ENCODE measurements around the gene POLR2L. TPM values are rescaled to one million over a fixed set of nuclear protein-coding genes. Genes with fewer than 3 reads are reported as not detected.

POLR2L gene
- total RNA-seq, 1 donor from 2014 or later: 127 TPM

DNA sequence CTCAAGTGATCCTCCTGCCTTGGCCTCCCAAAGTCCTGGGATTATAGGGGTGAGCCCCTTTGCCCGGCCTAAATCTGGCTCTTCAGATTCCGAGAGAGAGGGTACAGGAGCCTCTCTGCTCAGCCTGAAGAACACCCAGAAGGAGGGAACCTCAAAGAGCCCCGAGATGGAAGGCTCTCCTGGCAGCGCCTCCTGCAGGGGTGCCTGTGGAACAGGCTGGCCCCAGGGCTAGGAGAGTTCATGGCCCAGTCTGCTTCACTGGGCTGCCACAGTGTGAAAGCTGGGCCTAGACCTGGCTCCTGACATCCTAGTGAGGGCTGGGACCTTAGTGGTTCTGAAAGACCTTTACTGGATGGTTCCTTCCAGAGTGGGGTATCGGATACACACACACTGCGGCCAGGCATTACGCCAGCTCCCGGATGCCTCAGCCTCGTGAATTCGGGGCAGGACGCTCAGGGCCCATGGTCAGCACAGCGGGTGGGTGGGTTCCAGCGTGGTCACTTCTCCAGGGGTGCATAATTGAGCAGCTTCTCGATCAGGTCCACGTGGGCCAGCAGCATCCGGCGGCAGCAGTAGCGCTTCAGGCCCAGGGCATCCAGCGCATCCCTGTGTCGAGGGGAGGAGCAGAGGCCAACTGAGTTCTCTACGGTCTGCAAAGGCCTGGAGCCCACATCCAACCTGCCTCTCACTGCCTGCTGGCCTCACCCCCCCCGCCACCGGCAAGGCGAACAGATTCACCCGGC lies 2.3 kb downstream of the POLR2L start:
- Histone ChIP-seq H3K9me3 (no peaks in the 10 kb centered on the region), H3K27me3 (ENCODE audit: low read depth) (no peaks in the 10 kb centered on the region), H3K4me1 (peaks cover 66% of the 10 kb centered on the region), H3K36me3 (peaks cover 52% of the 10 kb centered on the region), H3K27ac (peak overlapping the region; percentile 6), H3K4me3 (peak overlapping the region; percentile 99)
- intact Hi-C loops (cut with DNase I): no loop called here
- TF ChIP-seq, protein P1, sequence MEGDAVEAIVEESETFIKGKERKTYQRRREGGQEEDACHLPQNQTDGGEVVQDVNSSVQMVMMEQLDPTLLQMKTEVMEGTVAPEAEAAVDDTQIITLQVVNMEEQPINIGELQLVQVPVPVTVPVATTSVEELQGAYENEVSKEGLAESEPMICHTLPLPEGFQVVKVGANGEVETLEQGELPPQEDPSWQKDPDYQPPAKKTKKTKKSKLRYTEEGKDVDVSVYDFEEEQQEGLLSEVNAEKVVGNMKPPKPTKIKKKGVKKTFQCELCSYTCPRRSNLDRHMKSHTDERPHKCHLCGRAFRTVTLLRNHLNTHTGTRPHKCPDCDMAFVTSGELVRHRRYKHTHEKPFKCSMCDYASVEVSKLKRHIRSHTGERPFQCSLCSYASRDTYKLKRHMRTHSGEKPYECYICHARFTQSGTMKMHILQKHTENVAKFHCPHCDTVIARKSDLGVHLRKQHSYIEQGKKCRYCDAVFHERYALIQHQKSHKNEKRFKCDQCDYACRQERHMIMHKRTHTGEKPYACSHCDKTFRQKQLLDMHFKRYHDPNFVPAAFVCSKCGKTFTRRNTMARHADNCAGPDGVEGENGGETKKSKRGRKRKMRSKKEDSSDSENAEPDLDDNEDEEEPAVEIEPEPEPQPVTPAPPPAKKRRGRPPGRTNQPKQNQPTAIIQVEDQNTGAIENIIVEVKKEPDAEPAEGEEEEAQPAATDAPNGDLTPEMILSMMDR (IDR thresholded peaks at IDR 0.05): no peak
- no peak for DNase-seq
- no peak for ATAC-seq

DNA sequence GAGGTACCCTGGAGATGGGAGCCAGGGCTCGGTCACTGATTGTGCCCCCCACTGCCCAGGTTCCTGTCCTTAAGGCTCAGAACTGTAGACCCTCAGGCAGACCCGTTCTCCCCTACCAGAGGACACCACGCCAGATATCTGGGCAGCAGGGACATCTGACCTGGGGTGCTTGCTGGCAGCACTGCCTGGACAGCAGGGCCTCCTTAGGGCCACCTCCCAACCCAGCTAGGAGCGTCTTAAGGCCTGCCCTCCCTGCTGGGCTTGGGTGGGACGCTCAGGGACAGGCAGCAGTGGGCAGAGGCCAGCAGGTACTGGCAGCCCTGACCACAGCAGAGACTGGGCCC lies 3.1 kb downstream of the POLR2L start:
- no peaks in the 10 kb centered on the region for H3K27me3 ChIP-seq (ENCODE audit: low read depth)
- DNase-seq (no peak), ATAC-seq (no peak)
- H3K4me3 ChIP-seq: no peak overlapping the region
- H3K9me3 ChIP-seq: no peaks in the 10 kb centered on the region
- peaks cover 70% of the 10 kb centered on the region for H3K4me1 ChIP-seq
- H3K27ac ChIP-seq: no peak overlapping the region
- H3K36me3 ChIP-seq: peaks cover 52% of the 10 kb centered on the region
- TF ChIP-seq, protein P1 (IDR thresholded peaks at IDR 0.05): no peak
- intact Hi-C loops (cut with DNase I): no loop called here

DNA sequence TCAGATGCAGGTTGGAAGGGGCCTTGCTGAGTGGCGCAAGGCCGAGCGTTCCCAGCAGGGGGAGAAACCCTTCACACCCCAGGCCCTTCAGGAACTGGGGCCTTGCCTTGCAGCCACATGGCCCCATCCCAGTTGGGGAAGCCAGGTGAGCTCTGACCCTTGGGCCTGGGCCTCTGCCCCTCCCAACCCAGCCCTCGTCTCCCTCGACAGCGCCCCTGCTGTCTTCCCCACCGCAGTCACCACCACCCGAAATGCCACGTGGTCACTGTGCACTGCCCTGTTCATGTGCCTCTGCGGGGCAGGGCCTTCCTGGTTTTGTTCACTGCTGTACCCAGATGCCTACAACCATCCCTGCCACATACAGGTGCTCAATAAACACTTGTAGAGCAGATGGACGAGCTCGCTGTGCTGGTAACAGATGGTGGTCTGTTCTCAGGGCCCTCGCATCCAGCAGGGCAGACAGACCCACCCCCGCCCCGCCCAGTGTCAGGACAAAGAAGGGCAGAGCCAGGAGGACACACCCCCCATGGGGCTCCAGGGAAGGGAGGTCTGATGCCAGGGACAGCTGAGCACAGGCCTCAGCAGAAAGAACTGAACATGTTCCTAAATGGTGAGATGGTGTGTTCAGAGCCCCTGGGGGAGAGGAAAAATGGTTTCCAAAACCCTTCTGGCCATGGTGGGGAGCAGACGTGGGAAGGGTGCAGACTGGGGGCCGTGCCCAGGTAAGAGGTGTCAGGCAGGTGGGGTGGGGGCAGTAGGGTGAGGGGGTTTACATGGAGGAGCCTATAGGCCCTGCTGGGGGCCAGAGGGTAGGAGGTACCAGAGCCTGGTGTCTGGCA lies 3.7 kb downstream of the POLR2L start:
- Histone ChIP-seq H3K27me3 (ENCODE audit: low read depth) (no peaks in the 10 kb centered on the region), H3K27ac (no peak overlapping the region), H3K36me3 (peaks cover 52% of the 10 kb centered on the region), H3K4me3 (no peak overlapping the region), H3K4me1 (peaks cover 71% of the 10 kb centered on the region), H3K9me3 (no peaks in the 10 kb centered on the region)
- DNase-seq (no peak), ATAC-seq (no peak)
- intact Hi-C loops (cut with DNase I): no loop called here
- TF ChIP-seq, protein P1 (IDR thresholded peaks at IDR 0.05): peak; percentile 13

DNA sequence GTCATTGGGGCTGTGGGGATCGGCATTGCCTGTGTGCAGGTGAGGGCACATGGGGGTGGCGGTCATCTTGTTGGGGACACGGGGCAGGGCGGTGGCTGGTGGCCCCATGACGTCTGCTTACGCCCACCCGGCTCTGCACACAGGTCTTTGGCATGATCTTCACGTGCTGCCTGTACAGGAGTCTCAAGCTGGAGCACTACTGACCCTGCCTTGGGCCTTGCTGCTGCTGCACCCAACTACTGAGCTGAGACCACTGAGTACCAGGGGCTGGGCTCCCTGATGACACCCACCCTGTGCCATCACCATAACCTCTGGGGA lies 4.4 kb downstream of the POLR2L start:
- DNase-seq (no peak), ATAC-seq (no peak)
- peaks cover 52% of the 10 kb centered on the region for H3K36me3 ChIP-seq
- no peaks in the 10 kb centered on the region for H3K27me3 ChIP-seq (ENCODE audit: low read depth)
- no peak overlapping the region for H3K27ac ChIP-seq
- no peaks in the 10 kb centered on the region for H3K9me3 ChIP-seq
- intact Hi-C loops (cut with DNase I): no loop called here
- H3K4me1 ChIP-seq: peaks cover 70% of the 10 kb centered on the region
- no peak overlapping the region for H3K4me3 ChIP-seq
- TF ChIP-seq, protein P1 (IDR thresholded peaks at IDR 0.05): no peak

DNA sequence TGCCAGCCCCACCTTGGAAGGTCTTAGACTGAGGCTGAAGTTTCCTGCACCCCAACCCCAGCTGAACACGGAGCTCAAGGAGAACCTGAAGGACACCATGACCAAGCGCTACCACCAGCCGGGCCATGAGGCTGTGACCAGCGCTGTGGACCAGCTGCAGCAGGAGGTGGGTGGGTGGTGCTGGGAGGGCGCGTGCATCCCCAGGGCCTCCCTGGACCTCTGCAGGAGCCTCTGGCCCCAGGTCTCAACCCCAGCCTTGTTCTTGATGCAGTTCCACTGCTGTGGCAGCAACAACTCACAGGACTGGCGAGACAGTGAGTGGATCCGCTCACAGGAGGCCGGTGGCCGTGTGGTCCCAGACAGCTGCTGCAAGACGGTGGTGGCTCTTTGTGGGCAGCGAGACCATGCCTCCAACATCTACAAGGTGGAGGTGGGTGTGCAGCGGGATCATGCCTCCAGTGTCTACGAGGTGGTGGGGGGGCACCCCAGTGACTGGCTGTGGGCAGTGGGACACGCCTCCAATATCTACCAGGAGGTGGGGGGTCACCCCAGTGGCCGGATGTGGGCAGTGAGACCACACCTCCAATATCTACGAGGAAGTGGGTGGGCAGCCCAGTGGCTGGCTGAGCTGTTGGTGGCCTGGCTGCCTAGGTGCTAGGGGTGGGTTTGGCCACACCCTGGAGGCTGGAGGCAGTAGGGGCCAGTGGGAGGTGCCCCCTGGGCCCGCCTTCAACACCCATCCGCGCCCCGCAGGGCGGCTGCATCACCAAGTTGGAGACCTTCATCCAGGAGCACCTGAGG lies 4.9 kb downstream of the POLR2L start:
- intact Hi-C loops (cut with DNase I): no loop called here
- ATAC-seq: no peak
- TF ChIP-seq, protein P1 (IDR thresholded peaks at IDR 0.05): no peak
- no peak overlapping the region for H3K4me3 ChIP-seq
- H3K4me1 ChIP-seq: peaks cover 72% of the 10 kb centered on the region
- no peaks in the 10 kb centered on the region for H3K9me3 ChIP-seq
- no peak overlapping the region for H3K27ac ChIP-seq
- peak; percentile 51 for DNase-seq
- H3K36me3 ChIP-seq: peaks cover 52% of the 10 kb centered on the region
- H3K27me3 ChIP-seq (ENCODE audit: low read depth): no peaks in the 10 kb centered on the region

Data from lower lobe of right lung (tissue), 2 donors.